K562 (cell line): ENCODE measurements around the gene TBP. TPM values are rescaled to one million over a fixed set of nuclear protein-coding genes. Genes with fewer than 3 reads are reported as not detected.

Experiments used
- ATAC-seq: fragments of 200-7000 bp; cut with Tn5 transposase; 3 replicates; pipeline ENCODE4 v1.9.1; 2020; ENCODE audit warnings: moderate library complexity
- BruUV-seq: library from RNA; stranded (reverse); fragments of 400-500 nt; replicated peaks from 2 replicates; lab custom pipeline; 2021; lab: Mats Ljungman, UMichigan
- CTCF ChIA-PET: fragments of 300-600 bp; formaldehyde crosslinking; extraction: SDS; loops from one replicate; lab custom pipeline; 2021; ENCODE audit warnings: low intra/inter-chr PET ratio; lab: Yijun Ruan, JAX
- POLR2A ChIA-PET: fragments of 300-600, 350-650 bp; sonication (Branson Sonifier 250); formaldehyde crosslinking; extraction: SDS; loops from one replicate; lab custom pipeline; 2021; ENCODE audit warnings: antibody characterized with exemption, inconsistent platforms; lab: Yijun Ruan, JAX
- DNase-seq, 4 experiments: peaks; one replicate each; pipeline versions ENCODE4 v3.0.0 to v3.0.0-alpha.2; 2011 to 2018; ENCODE audit warnings: low spot score in 3 of 4, mixed read lengths in 3 of 4; ENCODE audit errors: extremely low read depth in 1 of 4
- FAIRE-seq: peaks from 2 replicates; lab custom pipeline; 2011; peaks lifted over from hg19 to GRCh38; lab: Jason Lieb, UNC
- H2AFZ ChIP-seq: 2 replicates; pipeline ENCODE4 v1.6.0; 2011; ENCODE audit warnings: low read depth, low read length, control low read depth, inconsistent platforms
- H3K27ac ChIP-seq: fragments of 200-600 bp; 3 replicates; pipeline ENCODE4 v1.8.0; 2011; ENCODE audit warnings: low read depth, mild to moderate bottlenecking, control low read depth, inconsistent platforms, low read length, moderate library complexity, mixed read lengths; ENCODE audit errors: extremely low read depth
- H3K27me3 ChIP-seq, 2 experiments: fragments of 300-600 bp in 1 of 2; 2 replicates in 1 of 2; 3 replicates in 1 of 2; pipeline versions ENCODE4 v1.6.0 to v1.8.0; 2011; ENCODE audit warnings: inconsistent platforms in 2 of 2, low read length in 2 of 2, mild to moderate bottlenecking in 1 of 2, mixed read lengths in 1 of 2, moderate library complexity in 1 of 2; ENCODE audit not compliant: control insufficient read depth in 2 of 2, insufficient read depth in 2 of 2
- H3K36me3 ChIP-seq: fragments of 300-600 bp; 3 replicates; pipeline ENCODE4 v1.8.0; 2011; ENCODE audit warnings: mild to moderate bottlenecking, low read length, inconsistent platforms; ENCODE audit not compliant: control insufficient read depth, insufficient read depth
- H3K4me1 ChIP-seq, 2 experiments: fragments of 200-600 bp in 1 of 2; replicated peaks in 1 of 2; 2 replicates in 1 of 2; 3 replicates in 1 of 2; pipeline versions ENCODE4 v1.5.1 to v1.8.0; 2011; ENCODE audit warnings: inconsistent platforms in 2 of 2, low read length in 2 of 2, mild to moderate bottlenecking in 1 of 2, mixed read lengths in 1 of 2, moderate library complexity in 1 of 2; ENCODE audit not compliant: control insufficient read depth in 2 of 2, insufficient read depth in 2 of 2
- H3K4me2 ChIP-seq: 2 replicates; pipeline ENCODE4 v1.6.1; 2011; ENCODE audit warnings: low read length, control low read depth, inconsistent platforms, mixed read lengths; ENCODE audit not compliant: insufficient read depth
- H3K4me3 ChIP-seq: fragments of 200-600 bp; sonication (generic), shearing (Covaris generic); 2 replicates; pipeline ENCODE4 v1.5.1; 2016; ENCODE audit warnings: control low read depth, inconsistent platforms
- H3K79me2 ChIP-seq: fragments of 200-600 bp; 3 replicates; pipeline ENCODE4 v1.8.0; 2011; ENCODE audit warnings: low read length, inconsistent platforms; ENCODE audit not compliant: control insufficient read depth, insufficient read depth
- H3K9ac ChIP-seq, 2 experiments: 2 replicates each; pipeline versions ENCODE4 v1.6.0 to v1.6.1; 2011; ENCODE audit warnings: low read depth in 2 of 2, low read length in 2 of 2, control low read depth in 1 of 2, inconsistent platforms in 1 of 2, mild to moderate bottlenecking in 1 of 2, mixed read lengths in 1 of 2; ENCODE audit not compliant: insufficient read depth in 1 of 2
- H3K9me1 ChIP-seq: one replicate; pipeline ENCODE4 v1.6.0; 2011; ENCODE audit warnings: inconsistent platforms, mild to moderate bottlenecking, low read length, moderate library complexity; ENCODE audit not compliant: control insufficient read depth, insufficient read depth
- H3K9me3 ChIP-seq: replicated peaks from 2 replicates; pipeline ENCODE4 v1.5.1; 2011; ENCODE audit warnings: low read depth, low read length, inconsistent platforms; ENCODE audit not compliant: control insufficient read depth, insufficient read depth
- H4K20me1 ChIP-seq: replicated peaks from 2 replicates; pipeline ENCODE4 v1.6.1; 2011; ENCODE audit warnings: low read length, inconsistent platforms, mixed read lengths; ENCODE audit not compliant: control insufficient read depth, insufficient read depth
- ADNP ChIP-seq: fragments of 200-800 bp; sonication (Bioruptor generic); IDR thresholded peaks from 2 replicates; pipeline ENCODE4 v1.6.1; 2016; ENCODE audit warnings: missing genetic modification characterization, missing compliant biosample characterization
- HLTF ChIP-seq: fragments of 450-650 bp; IDR thresholded peaks from 2 replicates; pipeline ENCODE4 v1.6.1; 2016
- KLF6 ChIP-seq: fragments of 250-450 bp; sonication (Bioruptor Pico); IDR thresholded peaks from 2 replicates; pipeline ENCODE4 v1.4.0; 2020; ENCODE audit warnings: mild to moderate bottlenecking, moderate library complexity, borderline replicate concordance
- XRCC4 ChIP-seq: IDR thresholded peaks from one replicate; pipeline ENCODE4 v1.6.1; 2011; ENCODE audit not compliant: insufficient read depth, insufficient read length; ENCODE audit errors: extremely low read depth
- ZFX ChIP-seq: sonication (generic); formaldehyde crosslinking; IDR thresholded peaks from 2 replicates; pipeline ENCODE4 v1.8.0; 2022; ENCODE audit warnings: mild to moderate bottlenecking, missing genetic modification reagents, moderate library complexity
- in situ Hi-C: fragments of 300-500 bp; cut with MboI; formaldehyde crosslinking; loops from 4 replicates; pipeline ENCODE4 v1.15.0; 2018; ENCODE audit warnings: inconsistent platforms, mixed read lengths
- intact Hi-C: fragments of 100-400 bp; cut with micrococcal nuclease; formaldehyde crosslinking; loops from 2 replicates; pipeline ENCODE4 v1.14.2; 2022
- polyA plus RNA-seq, 8 experiments: library from polyadenylated mRNA; depleted of rRNA in 4 of 8; stranded (reverse) in 5 of 8; unstranded in 3 of 8; fragments of >200 nt; fragmentation: Nextera tagmentation in 2 of 8; fragmentation: Illumina TruSeq in 1 of 8; extraction: Ambion mirVana in 2 of 8; extraction: Trizol in 1 of 8; gene quantifications; 2 replicates each; pipeline versions ENCODE4 v1.2.1 to v1.2.3, GENCODE V29; 2011 to 2014; ENCODE audit warnings: inconsistent platforms in 1 of 8, missing spikeins in 1 of 8
- total RNA-seq, 7 experiments: library from RNA; depleted of rRNA in 6 of 7; stranded (reverse); fragments of >200 nt in 6 of 7; fragmentation: Illumina TruSeq in 2 of 7; extraction: Trizol in 2 of 7; gene quantifications; 2 replicates each; pipeline versions ENCODE4 v1.2.1 to v1.2.3, GENCODE V29; 2011 to 2021; ENCODE audit warnings: low replicate concordance in 1 of 7
- TF ChIP-seq, protein P1 (sequence below), 2 experiments: fragments of 450-650 bp; formaldehyde crosslinking in 1 of 2; IDR thresholded peaks; 2 replicates each; pipeline versions ENCODE4 v1.4.0 to v1.6.1; 2014 to 2020; ENCODE audit warnings: mild to moderate bottlenecking in 2 of 2, borderline replicate concordance in 1 of 2, low read depth in 1 of 2
- TF ChIP-seq, protein P2 (sequence below): sonication (generic); formaldehyde crosslinking; IDR thresholded peaks from 2 replicates; pipeline ENCODE4 v1.9.0; 2022; ENCODE audit warnings: mild to moderate bottlenecking, missing genetic modification reagents

Gene TBP
- total and polyA plus RNA-seq, 9 of the 15 experiments (the other 6 are each of a cell fraction or from before 2014, with no cell fraction given) = 28.5 to 86.1 (median 39.5) TPM

DNA sequence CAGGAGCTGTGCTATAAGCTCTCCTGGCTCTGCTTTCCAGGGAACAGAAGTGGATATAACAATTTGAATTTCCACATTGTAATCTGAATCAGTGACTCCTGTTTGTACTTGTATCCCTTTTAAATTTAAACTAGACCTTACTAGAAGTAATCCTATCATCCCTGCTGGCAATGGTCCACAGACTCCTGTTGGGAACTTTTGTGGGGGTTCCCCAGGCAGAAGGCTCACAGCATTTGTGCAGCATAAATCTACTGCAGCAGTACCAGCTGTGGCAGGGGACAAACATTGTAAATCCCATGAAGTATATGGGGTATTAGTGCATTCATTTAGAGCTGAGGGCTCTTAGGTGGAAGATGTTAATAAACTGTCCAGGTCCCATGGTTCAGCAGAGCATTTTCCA, 42.3 kb downstream of the TBP start:
- no TSS peak for BruUV-seq
- in situ Hi-C loops (no loop called here), intact Hi-C loops (no loop called here)
- no peaks in the 10 kb centered on the region for H3K79me2 ChIP-seq
- no peaks in the 10 kb centered on the region for H4K20me1 ChIP-seq
- H3K27ac ChIP-seq = no peak overlapping the region
- no peaks in the 10 kb centered on the region for H3K36me3 ChIP-seq
- no peak overlapping the region for H3K4me3 ChIP-seq
- H3K27me3 ChIP-seq = no peaks in the 10 kb centered on the region
- ATAC-seq (no peak), FAIRE-seq (no peak), DNase-seq (no peak)
- TF ChIP-seq ADNP (tag) (no peak), XRCC4 (no peak), KLF6 (no peak)
- no peaks in the 10 kb centered on the region for H3K9me1 ChIP-seq
- ChIA-PET CTCF (no interaction called here), POLR2A (interaction anchor here (1.0 to 1.8 kb wide), 4 partner anchors 8 to 12 kb away, joined by 3 to 9 read pairs (median 6); partner anchors contain the start of gene PDCD2)
- peaks cover 5% of the 10 kb centered on the region for H3K9me3 ChIP-seq
- no peak overlapping the region for H2AFZ ChIP-seq
- H3K4me1 ChIP-seq = no peaks in the 10 kb centered on the region
- no peak overlapping the region for H3K9ac ChIP-seq
- no peak overlapping the region for H3K4me2 ChIP-seq

DNA sequence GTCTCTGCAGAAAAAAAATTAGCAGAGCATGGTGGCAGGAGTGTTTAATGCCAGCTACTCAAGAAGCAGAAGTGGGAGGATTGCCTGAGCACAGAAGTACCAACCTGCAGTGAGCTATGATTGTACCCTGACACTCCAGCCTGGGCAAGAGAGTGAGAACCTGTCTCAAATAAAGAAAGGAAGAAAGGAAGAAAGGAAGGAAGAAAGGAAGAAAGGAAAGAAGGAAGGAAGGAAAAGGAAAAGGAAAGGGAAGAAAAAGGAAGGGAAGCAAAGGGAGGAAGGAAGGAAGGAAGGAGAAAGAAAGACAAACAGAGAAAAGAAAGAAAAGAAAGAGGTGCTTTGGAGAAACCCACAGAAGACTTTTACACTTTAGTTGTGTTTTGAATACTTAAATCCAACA, 43.1 kb downstream of the TBP start:
- Histone ChIP-seq H3K4me3 (no peak overlapping the region), H3K9ac (no peak overlapping the region), H3K9me3 (peaks cover 5% of the 10 kb centered on the region), H3K4me2 (no peak overlapping the region), H2AFZ (peak overlapping the region; percentile 34), H4K20me1 (no peaks in the 10 kb centered on the region), H3K27me3 (no peaks in the 10 kb centered on the region), H3K27ac (no peak overlapping the region), H3K79me2 (no peaks in the 10 kb centered on the region), H3K36me3 (no peaks in the 10 kb centered on the region), H3K4me1 (no peaks in the 10 kb centered on the region), H3K9me1 (no peaks in the 10 kb centered on the region)
- in situ Hi-C loops = no loop called here
- intact Hi-C loops = no loop called here
- ATAC-seq (peak; percentile 36; the same call in 1 of the 3 replicates), FAIRE-seq (no peak), DNase-seq (no peak)
- ChIA-PET CTCF (no interaction called here), POLR2A (interaction anchor here (0.7 to 1.8 kb wide), 3 partner anchors 9 to 13 kb away, joined by 3 to 9 read pairs (median 8); partner anchors contain the start of gene PDCD2)
- BruUV-seq = no TSS peak
- TF ChIP-seq, protein P1, sequence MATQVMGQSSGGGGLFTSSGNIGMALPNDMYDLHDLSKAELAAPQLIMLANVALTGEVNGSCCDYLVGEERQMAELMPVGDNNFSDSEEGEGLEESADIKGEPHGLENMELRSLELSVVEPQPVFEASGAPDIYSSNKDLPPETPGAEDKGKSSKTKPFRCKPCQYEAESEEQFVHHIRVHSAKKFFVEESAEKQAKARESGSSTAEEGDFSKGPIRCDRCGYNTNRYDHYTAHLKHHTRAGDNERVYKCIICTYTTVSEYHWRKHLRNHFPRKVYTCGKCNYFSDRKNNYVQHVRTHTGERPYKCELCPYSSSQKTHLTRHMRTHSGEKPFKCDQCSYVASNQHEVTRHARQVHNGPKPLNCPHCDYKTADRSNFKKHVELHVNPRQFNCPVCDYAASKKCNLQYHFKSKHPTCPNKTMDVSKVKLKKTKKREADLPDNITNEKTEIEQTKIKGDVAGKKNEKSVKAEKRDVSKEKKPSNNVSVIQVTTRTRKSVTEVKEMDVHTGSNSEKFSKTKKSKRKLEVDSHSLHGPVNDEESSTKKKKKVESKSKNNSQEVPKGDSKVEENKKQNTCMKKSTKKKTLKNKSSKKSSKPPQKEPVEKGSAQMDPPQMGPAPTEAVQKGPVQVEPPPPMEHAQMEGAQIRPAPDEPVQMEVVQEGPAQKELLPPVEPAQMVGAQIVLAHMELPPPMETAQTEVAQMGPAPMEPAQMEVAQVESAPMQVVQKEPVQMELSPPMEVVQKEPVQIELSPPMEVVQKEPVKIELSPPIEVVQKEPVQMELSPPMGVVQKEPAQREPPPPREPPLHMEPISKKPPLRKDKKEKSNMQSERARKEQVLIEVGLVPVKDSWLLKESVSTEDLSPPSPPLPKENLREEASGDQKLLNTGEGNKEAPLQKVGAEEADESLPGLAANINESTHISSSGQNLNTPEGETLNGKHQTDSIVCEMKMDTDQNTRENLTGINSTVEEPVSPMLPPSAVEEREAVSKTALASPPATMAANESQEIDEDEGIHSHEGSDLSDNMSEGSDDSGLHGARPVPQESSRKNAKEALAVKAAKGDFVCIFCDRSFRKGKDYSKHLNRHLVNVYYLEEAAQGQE (IDR thresholded peaks at IDR 0.05; ENCODE audit: borderline replicate concordance) = no peak
- TF ChIP-seq, protein P1 (CRISPR knock-in tag; IDR thresholded peaks at IDR 0.05; ENCODE audit: low read depth) = no peak
- TF ChIP-seq ZFX (CRISPR knock-in tag) (no peak), HLTF (0 out of 2 replicates have a peak, but pooled peaks have one; percentile 28)
- TF ChIP-seq, protein P2, sequence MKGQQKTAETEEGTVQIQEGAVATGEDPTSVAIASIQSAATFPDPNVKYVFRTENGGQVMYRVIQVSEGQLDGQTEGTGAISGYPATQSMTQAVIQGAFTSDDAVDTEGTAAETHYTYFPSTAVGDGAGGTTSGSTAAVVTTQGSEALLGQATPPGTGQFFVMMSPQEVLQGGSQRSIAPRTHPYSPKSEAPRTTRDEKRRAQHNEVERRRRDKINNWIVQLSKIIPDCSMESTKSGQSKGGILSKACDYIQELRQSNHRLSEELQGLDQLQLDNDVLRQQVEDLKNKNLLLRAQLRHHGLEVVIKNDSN (CRISPR knock-in tag) = no peak
